Ishikawa (cell line): ENCODE data around the gene PDE4D.

Source experiments
- CREB1 ChIP-seq: IDR thresholded peaks from 2 replicates; pipeline ENCODE4 v1.6.1; 2012; ENCODE audit warnings: low read depth
- EP300 ChIP-seq: IDR thresholded peaks from 2 replicates; pipeline ENCODE4 v1.6.1; 2012; ENCODE audit warnings: borderline replicate concordance
- FOXM1 ChIP-seq: IDR thresholded peaks from 2 replicates; pipeline ENCODE4 v1.6.1; 2012; ENCODE audit warnings: low read depth, borderline replicate concordance
- RAD21 ChIP-seq: IDR thresholded peaks from 2 replicates; pipeline ENCODE4 v1.6.1; 2012; ENCODE audit warnings: low read depth
- TF ChIP-seq, protein P1 (sequence below): IDR thresholded peaks from 2 replicates; pipeline ENCODE4 v1.6.1; 2012
- TF ChIP-seq, protein P2 (sequence below): IDR thresholded peaks from 2 replicates; pipeline ENCODE4 v1.6.1; 2012

DNA sequence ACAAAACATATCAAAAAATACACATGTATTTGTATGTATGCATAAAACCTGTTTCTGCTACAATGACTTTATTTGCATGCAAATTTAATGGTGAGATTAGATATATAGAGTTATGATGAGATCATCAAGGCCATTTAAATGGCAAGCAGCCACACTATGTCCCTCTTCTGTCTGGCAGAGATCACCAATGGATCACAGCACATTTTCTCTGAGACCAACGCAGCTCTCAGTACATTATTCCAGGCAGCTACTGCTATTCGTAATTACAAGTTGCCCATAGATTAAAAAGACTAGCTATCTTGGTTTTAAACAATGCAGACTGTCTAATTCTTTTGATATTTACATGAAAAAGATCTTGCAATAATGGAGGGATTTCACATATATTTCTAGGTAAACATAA lies 629.5 kb downstream of the PDE4D start:
- TF ChIP-seq, protein P1, sequence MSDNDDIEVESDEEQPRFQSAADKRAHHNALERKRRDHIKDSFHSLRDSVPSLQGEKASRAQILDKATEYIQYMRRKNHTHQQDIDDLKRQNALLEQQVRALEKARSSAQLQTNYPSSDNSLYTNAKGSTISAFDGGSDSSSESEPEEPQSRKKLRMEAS, result no peak
- TF ChIP-seq, protein P2, sequence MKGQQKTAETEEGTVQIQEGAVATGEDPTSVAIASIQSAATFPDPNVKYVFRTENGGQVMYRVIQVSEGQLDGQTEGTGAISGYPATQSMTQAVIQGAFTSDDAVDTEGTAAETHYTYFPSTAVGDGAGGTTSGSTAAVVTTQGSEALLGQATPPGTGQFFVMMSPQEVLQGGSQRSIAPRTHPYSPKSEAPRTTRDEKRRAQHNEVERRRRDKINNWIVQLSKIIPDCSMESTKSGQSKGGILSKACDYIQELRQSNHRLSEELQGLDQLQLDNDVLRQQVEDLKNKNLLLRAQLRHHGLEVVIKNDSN, result no peak
- TF ChIP-seq RAD21 (no peak), FOXM1 (no peak), EP300 (no peak), CREB1 (no peak)
